ENCODE measurements around the gene RASD1. TPM values are rescaled to one million over a fixed set of nuclear protein-coding genes. Genes with fewer than 3 reads are reported as not detected.

The RASD1 gene
- polyA plus RNA-seq, 1 experiment = 0.55 TPM

DNA sequence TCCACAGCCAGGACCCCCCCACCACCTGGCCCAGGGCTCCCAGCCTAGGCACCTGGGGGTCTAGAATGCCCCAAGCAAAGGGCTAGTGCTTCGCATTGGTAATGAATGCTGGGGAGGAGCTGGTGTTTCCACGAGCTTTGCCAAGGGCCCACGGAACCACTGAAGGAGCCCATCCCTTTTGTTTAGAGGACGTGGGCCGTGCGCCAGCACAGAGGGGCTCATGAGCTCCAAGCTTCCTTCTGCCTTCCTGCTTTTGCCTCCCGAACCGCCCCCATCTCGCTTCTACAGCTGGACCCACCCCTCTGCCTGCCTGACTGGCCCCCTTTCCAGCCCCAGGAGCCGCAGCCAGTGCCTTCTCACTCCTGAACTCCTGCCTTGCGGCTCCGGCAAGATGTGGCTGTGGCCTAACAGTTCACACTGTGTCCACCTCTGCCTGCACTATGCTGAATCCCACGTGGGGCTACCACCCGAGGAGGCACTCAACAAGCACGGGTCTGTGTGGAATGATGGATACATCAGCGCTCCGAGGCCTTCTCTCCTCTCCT, 31.8 kb upstream of the RASD1 start:
- CTCF ChIA-PET = interaction anchor here (1.9 kb wide), 1 partner anchor 31 kb away, joined by 4 read pairs; the partner anchor contains the start of gene RASD1
- DNase-seq (ENCODE audit: low read depth, low spot score) = no peak
- no peaks in the 10 kb centered on the region for H3K9me3 ChIP-seq (ENCODE audit: control insufficient read depth, insufficient read depth, low read length)
- no peak overlapping the region for H3K27ac ChIP-seq (ENCODE audit: low read depth, low read length)
- no peak overlapping the region for H3K4me3 ChIP-seq (ENCODE audit: low read depth, low read length)
- H3K27me3 ChIP-seq (ENCODE audit: control insufficient read depth, insufficient read depth, low read length) = no peaks in the 10 kb centered on the region
- POLR2A ChIA-PET = interaction anchor here (1.1 kb wide), 2 partner anchors 16 to 32 kb away, joined by 3 to 5 read pairs; partner anchors contain the start of gene RASD1
- TF ChIP-seq, protein P1, sequence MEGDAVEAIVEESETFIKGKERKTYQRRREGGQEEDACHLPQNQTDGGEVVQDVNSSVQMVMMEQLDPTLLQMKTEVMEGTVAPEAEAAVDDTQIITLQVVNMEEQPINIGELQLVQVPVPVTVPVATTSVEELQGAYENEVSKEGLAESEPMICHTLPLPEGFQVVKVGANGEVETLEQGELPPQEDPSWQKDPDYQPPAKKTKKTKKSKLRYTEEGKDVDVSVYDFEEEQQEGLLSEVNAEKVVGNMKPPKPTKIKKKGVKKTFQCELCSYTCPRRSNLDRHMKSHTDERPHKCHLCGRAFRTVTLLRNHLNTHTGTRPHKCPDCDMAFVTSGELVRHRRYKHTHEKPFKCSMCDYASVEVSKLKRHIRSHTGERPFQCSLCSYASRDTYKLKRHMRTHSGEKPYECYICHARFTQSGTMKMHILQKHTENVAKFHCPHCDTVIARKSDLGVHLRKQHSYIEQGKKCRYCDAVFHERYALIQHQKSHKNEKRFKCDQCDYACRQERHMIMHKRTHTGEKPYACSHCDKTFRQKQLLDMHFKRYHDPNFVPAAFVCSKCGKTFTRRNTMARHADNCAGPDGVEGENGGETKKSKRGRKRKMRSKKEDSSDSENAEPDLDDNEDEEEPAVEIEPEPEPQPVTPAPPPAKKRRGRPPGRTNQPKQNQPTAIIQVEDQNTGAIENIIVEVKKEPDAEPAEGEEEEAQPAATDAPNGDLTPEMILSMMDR (IDR thresholded peaks at IDR 0.05; ENCODE audit: low read depth, low read length) = no peak

DNA sequence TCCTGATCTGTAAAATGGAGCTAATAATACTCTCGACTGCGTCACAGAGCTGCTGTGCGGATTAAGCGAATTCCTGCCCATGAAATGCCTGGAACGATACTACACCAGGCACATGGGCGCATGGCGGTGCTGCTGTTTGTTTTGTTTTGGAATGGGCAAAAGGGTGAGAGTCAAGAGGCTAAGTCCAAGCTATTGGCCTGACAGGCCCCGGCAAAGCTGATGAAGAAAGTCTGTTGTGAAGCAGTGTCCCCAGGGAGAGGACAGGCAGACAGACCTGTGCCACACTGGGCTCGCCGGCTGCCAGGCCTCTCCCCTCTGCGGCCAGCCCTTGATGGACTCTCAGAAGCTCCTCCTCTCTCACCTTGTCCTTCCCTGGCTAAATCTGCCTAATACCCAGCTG, 31.3 kb upstream of the RASD1 start:
- Histone ChIP-seq H3K27ac (ENCODE audit: low read depth, low read length) (no peak overlapping the region), H3K4me3 (ENCODE audit: low read depth, low read length) (no peak overlapping the region), H3K27me3 (ENCODE audit: control insufficient read depth, insufficient read depth, low read length) (no peaks in the 10 kb centered on the region), H3K9me3 (ENCODE audit: control insufficient read depth, insufficient read depth, low read length) (no peaks in the 10 kb centered on the region)
- ChIA-PET CTCF (interaction anchor here (1.9 kb wide), 1 partner anchor 31 kb away, joined by 4 read pairs; the partner anchor contains the start of gene RASD1), POLR2A (interaction anchor here (0.6 to 1.1 kb wide), 3 partner anchors 15 to 155 kb away, joined by 3 to 5 read pairs (median 3); partner anchors contain the start of gene RASD1)
- no peak for DNase-seq (ENCODE audit: low read depth, low spot score)
- TF ChIP-seq, protein P1 (IDR thresholded peaks at IDR 0.05; ENCODE audit: low read depth, low read length) = no peak

DNA sequence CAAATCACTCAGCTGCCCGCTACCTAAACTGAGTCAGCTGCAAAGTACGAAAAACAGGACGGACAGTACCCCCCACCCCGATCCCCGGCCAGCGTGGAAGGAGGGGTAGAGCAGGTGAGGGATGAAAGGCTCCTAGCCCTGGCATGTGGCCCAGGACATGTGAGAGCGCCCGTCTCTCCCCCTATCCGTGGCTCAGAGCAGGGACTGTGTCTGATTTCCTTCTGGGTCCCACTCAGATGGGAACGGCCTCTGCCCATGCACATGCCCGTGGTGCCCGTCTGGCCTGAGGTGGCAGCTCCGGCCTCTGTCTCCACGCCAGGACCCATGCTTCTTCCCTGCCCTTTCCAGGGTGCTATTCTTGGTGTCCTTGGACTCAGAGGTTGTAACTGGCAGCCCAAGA, 30.2 kb upstream of the RASD1 start:
- TF ChIP-seq, protein P1 (IDR thresholded peaks at IDR 0.05; ENCODE audit: low read depth, low read length) = no peak
- no peak overlapping the region for H3K27ac ChIP-seq (ENCODE audit: low read depth, low read length)
- POLR2A ChIA-PET = no interaction called here
- no peaks in the 10 kb centered on the region for H3K9me3 ChIP-seq (ENCODE audit: control insufficient read depth, insufficient read depth, low read length)
- H3K27me3 ChIP-seq (ENCODE audit: control insufficient read depth, insufficient read depth, low read length) = no peaks in the 10 kb centered on the region
- DNase-seq (ENCODE audit: low read depth, low spot score) = no peak
- no peak overlapping the region for H3K4me3 ChIP-seq (ENCODE audit: low read depth, low read length)
- CTCF ChIA-PET = no interaction called here

DNA sequence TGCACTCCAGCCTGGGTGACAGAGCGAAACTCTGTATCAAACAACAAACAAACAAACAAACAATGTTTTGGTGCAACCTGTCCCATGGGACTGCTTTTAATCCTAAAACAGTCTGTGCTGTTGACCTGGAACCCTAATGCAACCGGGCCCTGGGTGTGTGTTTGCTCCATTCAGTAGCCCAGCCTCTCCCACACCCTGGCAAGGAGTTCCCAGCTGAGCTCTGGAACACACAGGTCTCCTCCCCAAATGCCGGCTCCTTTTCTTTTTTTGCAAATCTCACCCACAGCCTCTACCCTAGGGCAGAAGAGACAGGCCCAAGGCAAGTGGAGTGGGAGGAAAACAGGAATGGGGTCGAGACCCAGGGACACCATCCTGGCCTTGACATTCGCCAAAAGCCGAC, 29.8 kb upstream of the RASD1 start:
- no peaks in the 10 kb centered on the region for H3K9me3 ChIP-seq (ENCODE audit: control insufficient read depth, insufficient read depth, low read length)
- ChIA-PET CTCF (no interaction called here), POLR2A (no interaction called here)
- TF ChIP-seq, protein P1 (IDR thresholded peaks at IDR 0.05; ENCODE audit: low read depth, low read length) = no peak
- no peaks in the 10 kb centered on the region for H3K27me3 ChIP-seq (ENCODE audit: control insufficient read depth, insufficient read depth, low read length)
- DNase-seq (ENCODE audit: low read depth, low spot score) = no peak
- no peak overlapping the region for H3K27ac ChIP-seq (ENCODE audit: low read depth, low read length)
- H3K4me3 ChIP-seq (ENCODE audit: low read depth, low read length) = no peak overlapping the region

DNA sequence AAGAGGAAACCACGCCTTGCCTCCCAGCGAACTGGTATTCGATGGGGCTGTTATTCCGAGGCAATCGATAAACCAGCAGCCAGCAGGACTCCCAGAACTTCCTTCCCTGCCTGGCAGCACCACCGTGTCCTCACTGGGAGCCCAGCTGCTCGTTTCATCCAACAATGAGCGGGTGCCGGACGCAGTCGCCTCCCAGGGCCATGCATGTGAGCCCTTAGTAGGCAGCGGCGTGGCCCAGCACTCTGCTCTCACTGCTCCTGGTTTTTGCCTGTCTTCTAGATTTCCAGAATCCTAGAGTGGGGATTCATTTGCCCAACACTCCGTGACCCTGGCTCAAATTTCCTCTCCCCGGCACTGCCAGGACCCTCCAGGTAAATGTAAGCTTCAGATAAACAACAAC, 29.1 kb upstream of the RASD1 start:
- CTCF ChIA-PET = interaction anchor here (0.6 kb wide), 1 partner anchor 9 kb away, joined by 3 read pairs; no protein-coding TSS in a partner anchor

More for the DNA sequence above, 29.1 kb upstream of the RASD1 start:
- Histone ChIP-seq H3K4me3 (ENCODE audit: low read depth, low read length) (no peak overlapping the region), H3K27me3 (ENCODE audit: control insufficient read depth, insufficient read depth, low read length) (no peaks in the 10 kb centered on the region), H3K9me3 (ENCODE audit: control insufficient read depth, insufficient read depth, low read length) (no peaks in the 10 kb centered on the region), H3K27ac (ENCODE audit: low read depth, low read length) (no peak overlapping the region)
- DNase-seq (ENCODE audit: low read depth, low spot score) = no peak
- POLR2A ChIA-PET = no interaction called here
- TF ChIP-seq, protein P1 (IDR thresholded peaks at IDR 0.05; ENCODE audit: low read depth, low read length) = no peak
